HL-60/S4 treated with phorbol 12-myristate 13-acetate at 8.2 ng/mL for 4 days and 3 days (cell line): Measurements from ENCODE around the gene PFKM.
"Not testable (repeated sequence)": the region's sequence is repeated elsewhere in the genome, so short reads cannot be mapped to it uniquely, and the experiment has no call there.

Experiments
- in situ Hi-C: fragments of 300-500 bp; cut with MboI; formaldehyde crosslinking; loops from 2 replicates; pipeline ENCODE4 v1.15.0; 2022; ENCODE audit warnings: low sequenced_read_pairs

The PFKM gene

DNA sequence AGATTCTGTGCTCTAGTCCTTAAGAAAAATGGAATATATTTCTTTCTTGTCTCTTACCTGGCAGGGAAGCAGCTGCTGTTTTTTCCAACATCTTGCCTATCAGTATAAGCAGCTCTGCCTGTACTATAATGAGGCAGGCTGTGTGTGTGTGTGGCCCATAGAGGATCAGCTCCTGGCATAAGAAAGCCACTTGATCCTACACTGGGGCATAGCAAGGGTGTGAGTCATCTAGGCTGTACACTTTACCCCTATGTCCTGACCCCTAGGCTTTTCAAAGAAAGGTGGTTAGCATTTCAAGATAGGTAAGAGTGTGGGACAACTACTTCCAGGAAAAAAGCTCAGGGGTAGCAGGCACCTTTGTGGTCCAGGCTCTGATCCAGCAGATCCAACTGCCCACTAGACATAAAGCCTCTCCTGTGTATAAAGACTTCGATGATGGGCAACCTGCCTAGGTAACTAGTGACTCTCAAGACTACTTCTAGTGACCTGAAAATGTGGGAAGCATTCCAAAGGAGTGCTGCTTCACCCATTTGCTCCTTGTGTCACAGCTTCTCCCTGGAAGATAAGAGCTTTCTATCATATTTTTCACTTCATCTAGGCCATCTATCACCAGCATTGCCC is 8.4 kb upstream of the PFKM start:
- in situ Hi-C loops = no loop called here

DNA sequence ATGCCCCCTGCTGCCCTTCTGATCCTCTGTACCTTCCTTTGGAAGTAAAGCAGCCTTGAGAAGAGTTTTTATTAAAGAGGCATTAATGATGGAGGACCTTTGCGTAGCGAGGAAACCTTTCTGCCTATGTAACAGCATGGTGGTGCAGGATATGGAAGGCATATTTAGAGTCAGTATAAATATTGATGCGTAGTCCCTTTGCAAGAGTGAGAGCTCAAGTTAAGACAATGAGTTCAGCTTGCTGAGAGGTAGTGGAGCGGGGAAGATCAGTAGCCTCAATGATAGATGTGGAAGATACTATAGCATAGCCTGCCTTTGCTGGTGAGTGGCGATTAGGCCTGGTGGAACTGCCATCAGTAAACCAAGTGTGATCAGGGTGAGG is 7.9 kb upstream of the PFKM start:
- in situ Hi-C loops = not testable (repeated sequence)

DNA sequence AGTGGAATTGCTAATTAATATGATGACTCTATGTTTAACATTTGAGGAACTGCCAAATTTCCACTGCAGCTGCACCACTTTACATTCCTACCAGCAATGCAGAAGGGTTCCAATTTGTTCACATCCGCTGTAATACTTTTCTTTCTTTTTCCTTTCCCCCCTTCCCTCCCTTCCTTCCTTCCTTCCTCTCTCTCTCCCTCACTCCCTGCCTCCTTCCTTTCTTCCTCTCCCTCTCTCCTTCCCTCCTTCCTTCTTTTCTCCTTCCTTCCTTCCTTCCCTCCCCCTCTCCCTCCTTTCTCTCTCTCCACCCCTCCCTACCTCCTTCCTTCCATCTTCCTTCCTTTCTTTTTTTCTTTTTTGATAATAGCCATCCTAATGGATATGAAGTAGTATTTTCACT is 3.2 kb upstream of the PFKM start:
- in situ Hi-C loops = no loop called here

DNA sequence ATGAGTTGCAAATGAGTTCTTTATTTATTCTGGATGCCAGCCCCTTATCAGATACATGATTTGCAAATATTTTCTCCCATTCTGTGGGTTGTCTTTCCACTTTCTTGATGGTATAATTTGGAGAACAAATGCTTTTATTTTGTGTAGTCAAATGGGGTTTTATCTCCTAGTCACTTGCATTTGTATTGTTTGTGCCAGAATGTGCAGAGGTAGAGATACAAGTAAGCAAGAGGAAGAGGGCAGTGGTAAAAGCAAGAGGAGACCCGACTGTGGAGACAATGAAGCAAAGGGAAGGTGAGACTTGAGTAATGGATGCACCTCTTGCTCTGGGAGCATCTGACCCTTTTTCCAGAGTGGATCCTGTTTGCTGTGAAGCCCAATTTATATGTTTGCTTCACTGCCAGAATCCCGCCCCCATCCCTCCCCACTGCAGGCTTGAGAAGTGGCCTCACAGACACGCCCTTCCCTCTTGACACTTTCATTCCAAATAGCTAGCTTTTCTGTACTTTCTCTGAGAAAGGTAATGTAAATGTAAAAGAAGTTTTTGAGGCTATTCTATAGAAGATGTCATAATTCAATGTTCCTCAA is 786 bp upstream of the PFKM start:
- in situ Hi-C loops = no loop called here

DNA sequence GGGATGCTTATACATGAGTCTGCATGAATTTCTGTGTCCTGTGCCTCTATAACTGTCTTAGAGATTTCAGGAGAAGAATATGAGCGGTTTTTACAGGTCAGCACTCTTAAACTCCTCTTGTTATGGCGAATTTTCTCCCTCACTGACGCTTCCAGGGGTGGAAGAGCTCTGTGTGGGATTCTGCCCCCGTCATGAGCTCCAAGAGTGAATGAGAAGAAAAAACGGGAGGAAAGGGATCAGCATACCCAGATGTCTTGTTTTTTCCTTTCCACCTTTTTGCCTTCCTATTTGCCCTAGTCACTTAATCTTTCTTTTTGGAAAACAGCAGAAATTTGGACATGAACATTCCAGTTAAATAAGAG is 651 bp downstream of the PFKM start:
- in situ Hi-C loops = no loop called here

DNA sequence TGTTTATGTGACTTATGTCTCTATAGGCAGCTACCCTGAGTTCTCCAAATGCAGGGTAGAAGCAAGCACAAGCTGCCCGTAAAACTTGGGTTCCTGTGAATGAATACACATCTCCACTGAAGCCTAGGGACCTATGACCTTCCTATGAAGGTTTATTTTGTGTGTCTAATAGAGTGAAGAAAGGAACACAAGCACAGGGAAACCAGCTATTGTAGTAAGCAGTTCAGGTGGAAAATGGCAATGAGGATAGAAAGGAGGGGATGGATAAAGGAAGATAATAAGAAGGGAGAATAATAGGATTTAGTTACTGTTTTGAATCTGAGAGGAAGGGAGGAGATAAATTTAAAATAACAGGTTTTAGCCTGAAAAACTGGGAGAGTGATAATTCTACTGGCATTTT is 2.4 kb downstream of the PFKM start:
- in situ Hi-C loops = no loop called here

DNA sequence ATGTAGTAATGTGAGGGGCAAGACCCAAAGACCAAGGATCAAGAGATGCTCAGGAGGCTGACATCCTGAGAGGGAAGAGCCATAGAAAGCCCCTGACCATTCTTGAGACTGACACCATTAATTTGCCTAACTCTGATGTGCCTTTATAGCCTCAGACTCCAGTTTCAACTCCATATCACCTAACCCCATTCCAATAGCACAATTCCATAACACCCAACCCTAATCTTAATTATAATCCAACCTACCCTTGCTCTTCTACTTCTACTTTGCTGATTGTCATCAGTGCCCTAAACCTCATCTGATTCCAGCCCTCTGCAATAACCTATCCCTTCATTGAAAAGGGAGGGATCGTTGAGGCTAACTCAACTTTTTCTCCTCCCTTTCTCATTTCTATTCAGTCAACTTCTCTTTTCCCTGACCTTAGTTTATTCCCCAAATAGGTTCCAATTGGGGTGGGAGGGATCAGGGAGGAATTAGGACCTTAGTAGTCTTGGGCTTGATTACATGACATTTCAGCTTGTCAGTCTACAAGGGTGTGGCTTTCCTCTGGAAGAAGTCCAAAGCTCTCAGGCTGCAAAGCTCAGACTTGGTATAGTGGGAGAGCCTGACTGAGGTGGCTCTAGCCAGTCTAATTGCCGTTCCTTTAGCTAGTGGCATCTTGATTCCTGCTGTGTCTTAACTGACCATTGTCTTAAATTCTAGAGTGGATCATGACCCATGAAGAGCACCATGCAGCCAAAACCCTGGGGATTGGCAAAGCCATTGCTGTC is 3.1 kb downstream of the PFKM start:
- in situ Hi-C loops = no loop called here

DNA sequence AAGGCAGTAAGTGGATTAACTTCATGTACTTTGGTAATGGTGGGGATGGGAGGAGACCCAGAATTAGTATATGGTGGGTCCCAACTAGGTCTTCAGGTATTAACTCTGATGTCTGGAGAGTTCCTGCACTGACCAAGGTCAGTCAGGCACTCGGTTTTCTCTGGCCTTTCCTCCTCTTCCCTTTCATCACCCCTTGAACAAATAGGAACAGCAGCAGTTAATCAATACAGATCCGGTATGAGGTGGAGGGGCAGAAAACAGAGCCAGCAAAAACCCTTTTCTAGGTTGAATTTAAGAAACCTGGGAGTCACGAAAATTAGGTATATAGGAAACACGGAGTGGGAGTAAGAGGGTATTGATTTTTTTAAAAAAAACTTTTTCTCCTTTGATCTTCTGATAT is 4.0 kb downstream of the PFKM start:
- in situ Hi-C loops = no loop called here

DNA sequence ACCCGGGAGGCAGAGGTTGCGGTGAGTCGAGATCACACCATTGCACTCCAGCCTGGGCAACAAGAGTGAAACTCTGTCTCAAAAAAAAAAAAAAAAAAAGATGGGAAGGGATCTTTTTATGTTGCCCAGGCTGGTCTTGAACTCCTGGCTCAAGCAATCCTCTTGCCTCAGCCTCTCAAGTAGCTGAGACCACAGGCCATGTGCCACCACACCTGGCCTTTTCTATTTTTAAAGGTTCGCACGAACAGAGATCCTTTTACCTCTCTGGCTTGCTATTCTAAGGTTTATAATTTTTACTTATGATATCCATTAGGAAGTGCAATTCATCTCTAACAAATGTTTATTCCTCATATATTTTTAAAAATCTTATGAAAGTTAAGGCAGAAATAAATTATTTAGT is 6.4 kb downstream of the PFKM start:
- in situ Hi-C loops = not testable (repeated sequence)

DNA sequence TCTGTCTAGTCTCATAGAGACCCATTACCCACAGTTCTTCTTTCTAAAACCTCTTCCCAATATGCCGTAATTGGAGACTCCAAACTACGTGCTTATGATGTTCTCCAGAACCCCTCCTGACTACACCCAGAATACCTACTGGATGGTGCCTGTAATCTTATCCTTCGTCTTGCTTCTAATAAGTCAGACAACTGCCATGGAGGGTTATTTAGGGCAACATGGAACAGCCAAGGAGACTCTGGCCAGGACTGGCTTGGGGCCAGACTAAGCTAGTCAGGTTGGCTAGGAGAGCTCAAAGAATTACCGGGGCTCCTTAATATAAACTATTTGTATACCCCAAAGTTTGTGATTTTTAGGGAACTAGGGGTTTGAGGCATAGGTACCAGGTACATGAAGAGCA is 6.8 kb downstream of the PFKM start:
- in situ Hi-C loops = no loop called here

DNA sequence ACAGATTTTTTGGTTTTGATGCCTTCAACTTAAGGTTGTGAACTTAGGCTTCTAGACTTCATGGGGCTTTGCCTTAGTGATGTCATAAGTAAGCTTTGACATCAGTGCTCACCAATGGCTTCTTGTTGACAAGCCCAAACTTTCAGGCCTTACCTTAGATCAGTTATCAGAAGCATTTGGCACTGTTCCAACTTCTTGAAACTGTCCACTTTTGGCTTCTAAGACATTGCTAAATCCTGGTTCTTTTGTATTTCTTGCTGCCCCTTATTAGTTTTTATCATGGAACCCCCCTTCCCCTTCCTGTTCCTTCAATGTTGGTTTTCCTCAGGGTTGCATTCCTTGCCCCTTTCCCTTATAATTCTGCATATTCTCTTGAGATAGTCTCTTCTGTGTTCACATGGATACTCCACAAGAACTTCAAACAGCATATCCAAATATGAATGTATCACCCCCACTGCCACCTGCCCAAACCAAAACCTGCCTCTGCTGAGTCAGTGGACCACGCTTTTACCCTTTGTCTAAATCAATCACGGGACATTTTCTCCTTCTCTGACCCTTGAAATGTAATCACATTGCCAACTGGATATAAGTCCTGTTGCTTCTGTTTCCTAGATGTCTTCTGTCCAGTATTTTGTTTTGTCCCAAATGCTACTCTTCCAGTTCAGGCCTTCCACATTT is 7.9 kb downstream of the PFKM start:
- in situ Hi-C loops = no loop called here

DNA sequence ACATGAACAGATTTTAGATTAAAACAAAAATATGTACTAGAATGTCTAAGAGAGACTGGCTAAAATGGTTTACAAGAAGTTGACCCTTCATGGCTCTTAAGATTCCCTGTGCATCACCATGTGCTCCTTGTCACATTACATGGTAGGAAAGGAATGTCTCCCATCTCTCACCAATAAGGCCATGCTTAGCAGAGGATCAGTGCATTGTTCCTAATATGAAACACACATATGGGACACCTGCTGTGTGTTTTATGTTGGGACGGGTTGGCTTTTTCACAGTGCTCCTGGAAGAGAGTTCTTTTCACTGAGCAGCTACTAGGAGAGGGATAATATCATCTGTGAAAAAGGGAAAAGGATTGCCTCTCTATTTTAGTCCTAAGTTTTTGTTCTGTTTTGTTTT is 9.6 kb downstream of the PFKM start:
- in situ Hi-C loops = no loop called here

DNA sequence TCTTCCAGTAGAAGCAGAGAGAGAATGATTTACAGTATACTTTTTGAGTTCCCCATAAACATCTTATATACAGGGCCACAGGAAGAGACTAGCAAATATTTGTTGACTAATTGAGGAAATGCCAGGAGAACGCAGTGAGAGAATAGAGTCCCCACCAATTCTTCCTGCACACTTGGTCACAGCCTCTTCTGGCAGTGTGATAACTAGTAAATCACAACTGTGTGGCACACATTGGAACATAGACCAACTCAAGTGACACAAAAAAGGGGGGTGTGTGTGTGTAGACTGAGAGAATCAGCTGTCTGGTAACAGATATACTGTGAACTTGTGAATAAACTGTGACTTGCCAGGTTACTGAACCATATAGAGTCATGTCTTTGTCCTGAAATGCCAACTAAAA is 10.2 kb downstream of the PFKM start:
- in situ Hi-C loops = no loop called here

DNA sequence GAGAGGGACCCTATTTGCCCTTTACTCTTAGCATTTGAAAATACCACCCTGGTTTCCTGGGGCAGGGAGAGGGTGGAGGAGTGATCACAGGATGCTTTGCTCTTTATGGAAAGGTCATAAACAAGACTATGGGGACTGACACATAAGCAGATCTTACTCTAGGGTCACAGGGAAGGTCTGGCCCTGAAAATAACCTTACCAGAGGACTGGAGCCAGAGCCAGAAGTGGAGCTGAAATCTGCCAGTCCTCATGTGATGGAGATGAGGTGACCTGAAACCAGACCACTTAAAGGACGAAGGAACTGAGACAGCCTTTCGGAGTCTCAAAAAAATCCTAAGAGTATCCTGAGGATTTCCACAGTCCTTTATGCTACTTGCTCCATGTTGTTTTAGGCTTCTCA is 12.4 kb downstream of the PFKM start:
- in situ Hi-C loops = no loop called here

DNA sequence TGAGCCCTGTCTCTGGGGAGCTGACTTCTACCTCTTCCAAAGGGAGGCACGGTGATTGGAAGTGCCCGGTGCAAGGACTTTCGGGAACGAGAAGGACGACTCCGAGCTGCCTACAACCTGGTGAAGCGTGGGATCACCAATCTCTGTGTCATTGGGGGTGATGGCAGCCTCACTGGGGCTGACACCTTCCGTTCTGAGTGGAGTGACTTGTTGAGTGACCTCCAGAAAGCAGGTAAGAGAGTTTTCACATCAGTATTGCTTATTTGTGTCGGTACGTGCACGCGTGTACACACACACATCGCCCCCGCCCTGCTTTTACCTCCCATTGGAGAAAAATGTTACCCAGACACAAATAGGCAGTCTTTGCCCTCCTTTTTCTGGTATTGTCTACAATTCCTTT is 13.7 kb downstream of the PFKM start:
- in situ Hi-C loops = no loop called here

DNA sequence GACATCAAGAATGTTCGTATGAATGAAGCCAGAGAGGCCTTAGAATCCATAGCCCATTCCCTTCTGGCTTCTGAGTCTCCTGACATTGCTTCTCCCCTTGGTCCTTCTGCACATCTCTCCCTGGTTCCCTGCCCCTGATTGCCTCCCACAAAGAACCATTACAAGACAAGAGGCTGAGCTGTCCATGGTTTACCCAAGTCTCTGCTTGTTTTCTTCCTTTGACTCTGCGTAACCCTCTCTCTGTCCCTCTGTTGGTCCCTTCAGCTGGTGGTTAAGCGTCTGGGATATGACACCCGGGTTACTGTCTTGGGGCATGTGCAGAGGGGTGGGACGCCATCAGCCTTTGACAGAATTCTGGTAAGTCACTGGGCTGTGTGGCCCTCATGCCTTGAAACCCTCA is 15.9 kb downstream of the PFKM start:
- in situ Hi-C loops = no loop called here

DNA sequence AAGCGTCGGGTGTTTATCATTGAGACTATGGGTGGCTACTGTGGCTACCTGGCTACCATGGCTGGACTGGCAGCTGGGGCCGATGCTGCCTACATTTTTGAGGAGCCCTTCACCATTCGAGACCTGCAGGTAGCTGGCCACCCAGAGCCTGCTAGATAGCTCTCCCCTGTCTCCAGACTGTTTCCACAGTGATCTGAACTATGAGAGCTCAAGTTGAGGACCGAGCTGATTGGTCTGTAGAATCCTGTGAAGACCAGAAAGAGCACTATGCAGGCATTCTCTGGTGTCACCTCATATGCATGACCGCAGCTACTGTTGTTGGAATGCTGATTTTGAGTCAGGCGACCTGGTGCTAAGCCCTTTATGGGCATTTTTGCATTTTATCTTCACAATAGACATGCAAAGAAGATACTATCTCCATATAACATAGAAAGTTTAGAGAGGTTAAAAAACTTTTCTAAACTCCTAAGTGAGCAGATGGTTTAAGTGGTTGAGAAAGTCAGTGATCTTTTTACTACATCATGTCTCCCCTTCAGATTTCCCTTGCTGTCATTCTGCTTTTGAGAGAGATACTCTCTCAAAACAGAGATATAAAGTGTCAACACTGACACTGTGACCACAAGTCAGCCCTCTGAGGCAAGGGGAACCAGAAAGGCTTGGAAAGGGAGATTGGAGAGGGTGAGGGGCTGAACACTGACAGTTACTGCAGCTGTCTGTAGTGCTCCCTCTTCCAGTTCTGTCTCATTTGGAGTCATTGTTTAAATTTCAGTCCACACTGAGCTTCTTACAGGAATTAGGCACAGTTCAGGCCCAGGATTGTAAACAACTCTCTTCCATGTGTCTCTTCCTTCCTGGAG is 23.9 kb downstream of the PFKM start:
- in situ Hi-C loops = no loop called here

DNA sequence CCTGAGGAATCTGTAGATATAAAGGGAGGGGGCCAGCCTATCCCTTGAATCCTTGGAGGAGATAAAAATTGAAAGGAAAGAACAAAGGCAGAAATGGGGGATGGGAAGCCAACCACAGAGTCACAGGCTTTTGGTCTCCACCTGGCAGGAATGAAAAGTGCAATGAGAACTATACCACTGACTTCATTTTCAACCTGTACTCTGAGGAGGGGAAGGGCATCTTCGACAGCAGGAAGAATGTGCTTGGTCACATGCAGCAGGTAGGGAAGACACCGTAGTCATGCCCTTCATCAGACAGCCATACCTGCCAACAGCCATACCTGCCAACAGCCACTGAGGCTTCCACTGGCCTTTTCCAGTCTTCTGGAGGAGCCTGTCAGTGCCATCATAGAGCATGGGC is 24.7 kb downstream of the PFKM start:
- in situ Hi-C loops = no loop called here

DNA sequence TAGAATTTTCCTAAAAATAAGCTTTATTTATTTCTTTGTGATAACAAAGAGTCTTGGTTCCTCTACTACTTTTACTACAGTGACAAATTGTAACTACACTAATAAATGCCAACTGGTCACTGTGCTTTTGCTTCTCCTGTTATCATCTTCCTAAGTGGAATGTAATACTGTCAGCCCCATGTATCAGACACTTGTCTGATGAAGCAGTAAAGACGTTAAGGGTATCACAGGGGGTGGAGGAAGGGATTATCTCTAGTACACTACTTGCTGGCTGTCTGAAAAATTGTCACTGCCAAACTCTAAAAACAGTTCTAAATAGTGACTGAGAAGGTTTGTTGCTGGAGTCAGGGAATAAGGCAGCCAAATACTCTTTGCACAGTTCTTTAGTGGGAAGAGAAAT is 26.8 kb downstream of the PFKM start:
- in situ Hi-C loops = no loop called here

DNA sequence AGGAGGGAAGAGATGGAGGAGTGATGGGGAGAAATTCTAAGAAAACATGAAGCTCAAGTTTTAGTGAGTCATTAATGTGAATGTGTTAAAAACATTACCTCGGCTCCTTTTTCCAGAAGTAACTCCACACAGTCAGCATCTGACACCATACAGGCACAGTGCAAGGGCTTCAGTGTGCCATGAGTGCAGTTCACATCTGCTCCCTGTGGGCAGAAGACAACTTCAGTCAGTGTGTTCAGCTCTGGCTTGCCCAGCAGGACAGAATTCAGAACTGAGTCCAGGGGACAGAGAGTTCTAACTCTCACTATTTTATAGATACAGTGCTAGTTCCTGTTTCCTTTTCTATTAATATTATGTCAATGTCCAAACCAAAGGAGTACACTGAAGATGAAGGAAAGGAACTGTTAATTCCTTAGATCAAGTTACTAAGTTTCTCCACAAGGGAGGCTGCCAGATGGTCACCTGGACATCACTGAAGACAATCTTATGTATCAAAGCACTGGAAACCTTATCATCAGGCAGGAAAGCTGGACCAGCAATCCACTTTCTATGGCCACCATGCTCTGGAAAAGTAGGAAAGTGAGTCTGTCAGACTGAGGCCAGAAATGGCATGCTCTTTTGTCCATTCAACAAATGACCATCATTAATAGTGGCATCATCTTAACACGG is 32.1 kb downstream of the PFKM start:
- in situ Hi-C loops = loop anchor here (25.0 kb wide), 1 partner anchor 414 kb away; the partner anchor contains the start of gene ENDOU
